Measurements from ENCODE around the gene DCST2. TPM values are rescaled to one million over a fixed set of nuclear protein-coding genes. Genes with fewer than 3 reads are reported as not detected.

The DCST2 gene
- polyA plus RNA-seq, 1 of the 3 experiments (the other 2 are of a cell fraction): 0.76 TPM

- Histone ChIP-seq H3K36me3 (replicated peaks in 1 of 2; ENCODE audit: control insufficient read depth in 1 of 2, insufficient read depth in 2 of 2, low read length in 1 of 2) (peaks cover 0 to 12% of the 10 kb centered on the region in 2 experiments), H3K9me3 (no peaks in the 10 kb centered on the region), H3K9ac (no peak overlapping the region), H2AFZ (ENCODE audit: low read depth) (no peak overlapping the region), H3K27me3 (ENCODE audit: insufficient read depth) (no peaks in the 10 kb centered on the region), H3K79me2 (ENCODE audit: insufficient read depth) (peaks cover 22% of the 10 kb centered on the region), H3F3A (replicated peaks; ENCODE audit: insufficient read depth) (peaks cover 9% of the 10 kb centered on the region), H4K20me1 (ENCODE audit: insufficient read depth) (no peaks in the 10 kb centered on the region), H3K4me2 (no peak overlapping the region), H3K4me3 (ENCODE audit: low read depth in 2 of 2, low read length in 1 of 2) (no peak overlapping the region), H3K4me1 (ENCODE audit: control insufficient read depth in 1 of 2, insufficient read depth in 2 of 2, low read depth in 1 of 2, low read length in 1 of 2) (peaks cover 0 to 38% of the 10 kb centered on the region in 2 experiments; a peak in 2 of 4 replicates), H3K27ac (ENCODE audit: low read depth in 2 of 2, low read length in 1 of 2) (no peak overlapping the region), H3K9me2 (no peaks in the 10 kb centered on the region)
- CTCF ChIA-PET: interaction anchor here (3.9 to 29.9 kb wide), 4 partner anchors 11 to 24 kb away, joined by 36 to 573 read pairs (median 80); partner anchors contain the start of genes ADAM15, DCST1, DCST2 and EFNA3
- TF ChIP-seq RFX5 (IDR thresholded peaks at IDR 0.05; ENCODE audit: low read length) (no peak), RXRA (IDR thresholded peaks at IDR 0.05; ENCODE audit: borderline replicate concordance, low read depth) (no peak), RAD21 (IDR thresholded peaks at IDR 0.05; ENCODE audit: low read length) (no peak), EZH2phosphoT487 (IDR thresholded peaks at IDR 0.05; ENCODE audit: borderline replicate concordance, low read depth) (no peak), FOXJ3 (CRISPR knock-in tag; IDR thresholded peaks at IDR 0.05) (no peak), PBX3 (IDR thresholded peaks at IDR 0.05) (no peak), SIN3A (IDR thresholded peaks at IDR 0.05; ENCODE audit: borderline replicate concordance, low read depth, low read length) (no peak), EP300 (IDR thresholded peaks at IDR 0.05; ENCODE audit: borderline replicate concordance in 1 of 2, low read depth in 1 of 2, low read length in 1 of 2) (no peak)
- TF ChIP-seq, protein P1, sequence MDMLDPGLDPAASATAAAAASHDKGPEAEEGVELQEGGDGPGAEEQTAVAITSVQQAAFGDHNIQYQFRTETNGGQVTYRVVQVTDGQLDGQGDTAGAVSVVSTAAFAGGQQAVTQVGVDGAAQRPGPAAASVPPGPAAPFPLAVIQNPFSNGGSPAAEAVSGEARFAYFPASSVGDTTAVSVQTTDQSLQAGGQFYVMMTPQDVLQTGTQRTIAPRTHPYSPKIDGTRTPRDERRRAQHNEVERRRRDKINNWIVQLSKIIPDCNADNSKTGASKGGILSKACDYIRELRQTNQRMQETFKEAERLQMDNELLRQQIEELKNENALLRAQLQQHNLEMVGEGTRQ (IDR thresholded peaks at IDR 0.05; ENCODE audit: borderline replicate concordance, low read depth, low read length): no peak
- POLR2A ChIA-PET: interaction anchor here (1.5 kb wide), 1 partner anchor 12 kb away, joined by 3 read pairs; the partner anchor contains the start of gene EFNA3
- DNase-seq: no peak
- 89% methylated on average over 7 of the region's 8 CpGs for WGBS (ENCODE audit: low lambda C conversion rate)
Observed at GRCh38 chr1:155066777-155067176, 33.2 kb upstream of the DCST2 start.

- H3F3A ChIP-seq (replicated peaks; ENCODE audit: insufficient read depth): peaks cover 9% of the 10 kb centered on the region
- peaks cover 0 to 33% of the 10 kb centered on the region in 2 experiments; a peak in 2 of 4 replicates for H3K4me1 ChIP-seq (ENCODE audit: control insufficient read depth in 1 of 2, insufficient read depth in 2 of 2, low read depth in 1 of 2, low read length in 1 of 2)
- H3K36me3 ChIP-seq (replicated peaks in 1 of 2; ENCODE audit: control insufficient read depth in 1 of 2, insufficient read depth in 2 of 2, low read length in 1 of 2): peaks cover 0 to 12% of the 10 kb centered on the region in 2 experiments
- no peaks in the 10 kb centered on the region for H4K20me1 ChIP-seq (ENCODE audit: insufficient read depth)
- no peaks in the 10 kb centered on the region for H3K27me3 ChIP-seq (ENCODE audit: insufficient read depth)
- H3K4me3 ChIP-seq (ENCODE audit: low read depth in 2 of 2, low read length in 1 of 2): peak overlapping the region; percentile 79 to 92
- CTCF ChIA-PET: interaction anchor here (1.0 to 29.9 kb wide), 5 partner anchors 13 to 47 kb away, joined by 3 to 573 read pairs (median 36); partner anchors contain the start of genes ADAM15, DCST1, DCST2 and EFNA3
- peaks cover 22% of the 10 kb centered on the region for H3K79me2 ChIP-seq (ENCODE audit: insufficient read depth)
- TF ChIP-seq RCOR1 (IDR thresholded peaks at IDR 0.05; ENCODE audit: low read length): no peak
- TF ChIP-seq FOSL2 (IDR thresholded peaks at IDR 0.05; ENCODE audit: borderline replicate concordance, low read depth): no peak
- TF ChIP-seq POLR2AphosphoS5 (IDR thresholded peaks at IDR 0.05; ENCODE audit: low read depth, low read length): no peak
- H3K9me3 ChIP-seq: no peaks in the 10 kb centered on the region
- no peak for DNase-seq
- H3K9me2 ChIP-seq: no peaks in the 10 kb centered on the region
- no peak overlapping the region for H3K27ac ChIP-seq (ENCODE audit: low read depth in 2 of 2, low read length in 1 of 2)
- POLR2A ChIA-PET: interaction anchor here (1.0 to 1.1 kb wide), 3 partner anchors 14 to 96 kb away, joined by 3 to 5 read pairs (median 3); partner anchors contain the start of gene EFNA3
- H3K9ac ChIP-seq: peak overlapping the region; percentile 89; the same call in 1 of the 2 replicates
- H2AFZ ChIP-seq (ENCODE audit: low read depth): no peak overlapping the region
- 97% methylated on average over 5 of the region's 5 CpGs for WGBS (ENCODE audit: low lambda C conversion rate)
- peak overlapping the region; percentile 88 for H3K4me2 ChIP-seq
Observed at GRCh38 chr1:155064832-155065429, 31.4 kb upstream of the DCST2 start.
